Measurements from ENCODE around the gene TNF. TPM values are rescaled to one million over a fixed set of nuclear protein-coding genes. Genes with fewer than 3 reads are reported as not detected.

TNF gene
- total and polyA plus RNA-seq, 2 donors (not counting 3 experiments of a cell fraction or from before 2014, with no cell fraction given), result not detected

- Histone ChIP-seq H3K27ac (ENCODE audit: insufficient read depth, low read depth, low read length) (peak overlapping the region; percentile 98), H3K4me3 (replicated peaks in 1 of 3; ENCODE audit: insufficient read depth in 1 of 3, low read depth in 1 of 3, low read length in 3 of 3) (no peak overlapping the region), H3K79me2 (ENCODE audit: control insufficient read depth, insufficient read depth, low read length) (peaks cover 7% of the 10 kb centered on the region), H3K4me2 (ENCODE audit: insufficient read depth, low read length) (peak overlapping the region; percentile 90), H3K36me3 (ENCODE audit: control insufficient read depth in 2 of 2, extremely low read depth in 1 of 2, insufficient read depth in 2 of 2, low read length in 2 of 2) (peaks cover 2 to 10% of the 10 kb centered on the region in 2 experiments), H3K9me1 (replicated peaks; ENCODE audit: control insufficient read depth, extremely low read depth, insufficient read depth, low read length) (no peaks in the 10 kb centered on the region), H4K20me1 (replicated peaks; ENCODE audit: control insufficient read depth, extremely low read depth, insufficient read depth, low read length) (no peaks in the 10 kb centered on the region), H3K27me3 (ENCODE audit: control insufficient read depth in 2 of 2, insufficient read depth in 2 of 2, low read length in 2 of 2) (no peaks in the 10 kb centered on the region), H3K9ac (replicated peaks; ENCODE audit: extremely low read depth, insufficient read depth, low read length) (peak overlapping the region; percentile 82), H3K9me3 (replicated peaks; ENCODE audit: control insufficient read depth, insufficient read depth, low read length) (no peaks in the 10 kb centered on the region), H3K4me1 (ENCODE audit: control insufficient read depth, extremely low read depth, insufficient read depth, low read length) (peaks cover 67% of the 10 kb centered on the region), H2AFZ (ENCODE audit: low read depth, low read length) (no peak overlapping the region)
- intact Hi-C loops (cut with micrococcal nuclease), result no loop called here
- POLR2A ChIA-PET, result interaction anchor here (0.8 kb wide), 1 partner anchor 22 kb away, joined by 3 read pairs; no protein-coding TSS in a partner anchor
- dilution Hi-C loops (cut with MboI; ENCODE audit: extremely low pct_ligation_motif_present, low sequenced_read_pairs), result no loop called here
- peak; percentile 46 for DNase-seq (ENCODE audit: low read depth, low spot score)
- TF ChIP-seq FOS (IDR thresholded peaks at IDR 0.05; ENCODE audit: borderline replicate concordance, insufficient read depth, low read length), result no peak
- no peak for TF ChIP-seq JUN (IDR thresholded peaks at IDR 0.05; ENCODE audit: borderline replicate concordance, insufficient read depth, insufficient read length, low read depth)
- TF ChIP-seq GATA2 (IDR thresholded peaks at IDR 0.05; ENCODE audit: insufficient read depth, insufficient read length, low read depth, low read length), result no peak
- TF ChIP-seq CTCF (IDR thresholded peaks at IDR 0.05; ENCODE audit: extremely low read depth in 1 of 2, insufficient read depth in 1 of 2, low read depth in 1 of 2, low read length in 2 of 2), result no peak
- no peak for TF ChIP-seq POLR2AphosphoS5 (IDR thresholded peaks at IDR 0.05; ENCODE audit: insufficient read depth, low read depth, low read length)
- no peak for TF ChIP-seq POLR2A (IDR thresholded peaks at IDR 0.05; ENCODE audit: low read depth, low read length)
- TF ChIP-seq MYC (IDR thresholded peaks at IDR 0.05; ENCODE audit: low read depth, low read length), result no peak
- TF ChIP-seq EZH2 (IDR thresholded peaks at IDR 0.05; ENCODE audit: borderline replicate concordance, low read depth, low read length, severe bottlenecking), result no peak
- TF ChIP-seq, protein P1, sequence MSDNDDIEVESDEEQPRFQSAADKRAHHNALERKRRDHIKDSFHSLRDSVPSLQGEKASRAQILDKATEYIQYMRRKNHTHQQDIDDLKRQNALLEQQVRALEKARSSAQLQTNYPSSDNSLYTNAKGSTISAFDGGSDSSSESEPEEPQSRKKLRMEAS (IDR thresholded peaks at IDR 0.05; ENCODE audit: insufficient read depth, insufficient read length), result no peak
- BruUV-seq (replicated peaks), result no TSS peak
- CTCF ChIA-PET, result interaction anchor here (1.5 to 31.0 kb wide), 3 partner anchors 8 to 30 kb away, joined by 5 to 1517 read pairs (median 31); partner anchors contain the start of genes LST1, LTB, NCR3 and NFKBIL1
- peak; percentile 63 for FAIRE-seq
Measured at GRCh38 chr6:31558631-31559500, 16.5 kb upstream of the TNF start.

Measured in endothelial cell of umbilical vein (primary cell).